ENCODE results near the gene CD27.

CD27 gene

DNA sequence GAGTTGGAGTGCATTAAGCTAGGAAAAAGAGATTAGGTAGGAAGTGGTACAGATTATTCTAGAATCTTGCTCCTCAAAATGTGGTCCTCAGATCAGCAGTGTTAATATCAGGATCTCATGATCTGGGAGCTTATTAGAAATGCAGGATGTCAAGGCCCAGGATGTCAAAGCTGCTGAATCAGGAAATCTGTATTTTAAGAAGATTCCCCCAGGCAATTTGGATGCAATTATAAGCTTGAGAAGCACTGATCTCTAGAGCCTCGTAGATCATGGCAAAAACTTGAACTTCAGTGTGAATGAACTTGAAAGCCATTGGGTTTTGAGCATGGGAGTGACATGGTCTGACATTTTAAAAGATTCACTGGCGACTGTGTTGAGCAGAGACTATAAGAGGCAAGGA lies 55.7 kb downstream of the CD27 start:
- no peak for DNase-seq (ENCODE audit: low read depth)
- H3K4me3 ChIP-seq (ENCODE audit: low read depth, low read length) = no peak overlapping the region
- TF ChIP-seq, protein P1, sequence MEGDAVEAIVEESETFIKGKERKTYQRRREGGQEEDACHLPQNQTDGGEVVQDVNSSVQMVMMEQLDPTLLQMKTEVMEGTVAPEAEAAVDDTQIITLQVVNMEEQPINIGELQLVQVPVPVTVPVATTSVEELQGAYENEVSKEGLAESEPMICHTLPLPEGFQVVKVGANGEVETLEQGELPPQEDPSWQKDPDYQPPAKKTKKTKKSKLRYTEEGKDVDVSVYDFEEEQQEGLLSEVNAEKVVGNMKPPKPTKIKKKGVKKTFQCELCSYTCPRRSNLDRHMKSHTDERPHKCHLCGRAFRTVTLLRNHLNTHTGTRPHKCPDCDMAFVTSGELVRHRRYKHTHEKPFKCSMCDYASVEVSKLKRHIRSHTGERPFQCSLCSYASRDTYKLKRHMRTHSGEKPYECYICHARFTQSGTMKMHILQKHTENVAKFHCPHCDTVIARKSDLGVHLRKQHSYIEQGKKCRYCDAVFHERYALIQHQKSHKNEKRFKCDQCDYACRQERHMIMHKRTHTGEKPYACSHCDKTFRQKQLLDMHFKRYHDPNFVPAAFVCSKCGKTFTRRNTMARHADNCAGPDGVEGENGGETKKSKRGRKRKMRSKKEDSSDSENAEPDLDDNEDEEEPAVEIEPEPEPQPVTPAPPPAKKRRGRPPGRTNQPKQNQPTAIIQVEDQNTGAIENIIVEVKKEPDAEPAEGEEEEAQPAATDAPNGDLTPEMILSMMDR (IDR thresholded peaks at IDR 0.05; ENCODE audit: low read depth, low read length, missing control alignments) = no peak
- in situ Hi-C loops (cut with HindIII; ENCODE audit: low sequenced_read_pairs) = no loop called here
